HG03066 (cell line): ENCODE measurements around the gene SLC16A2.
A peak's percentile ranks its signal among the peaks of the same experiment; 100 is the strongest.

Source experiments
- ATAC-seq: cut with Tn5 transposase; IDR thresholded peaks from one replicate; pipeline ENCODE4 v1.9.1; 2021; ENCODE audit warnings: low read depth; ENCODE audit not compliant: unreplicated experiment

Gene SLC16A2

GRCh38 chrX:74421036-74421739 lies at the start of gene SLC16A2:
Gene SLC16A2 (plus strand): TSS chrX:74421493. CDS start chrX:74421638, 145 bp downstream.
- peak; percentile 70 for ATAC-seq

GRCh38 chrX:74372272-74372671 lies 49.0 kb upstream of the SLC16A2 start:
- ATAC-seq = no peak

- no peak for ATAC-seq
Observed at GRCh38 chrX:74377282-74377681, 44.0 kb upstream of the SLC16A2 start.

- no peak for ATAC-seq
Observed at GRCh38 chrX:74382613-74383012, 38.7 kb upstream of the SLC16A2 start.

- ATAC-seq = no peak
Observed at GRCh38 chrX:74383611-74384010, 37.7 kb upstream of the SLC16A2 start.

- ATAC-seq = no peak
Observed at GRCh38 chrX:74389016-74389722, 32.1 kb upstream of the SLC16A2 start.

GRCh38 chrX:74395556-74395955 lies 25.7 kb upstream of the SLC16A2 start:
- ATAC-seq = no peak

GRCh38 chrX:74405973-74406489 lies 15.3 kb upstream of the SLC16A2 start:
- no peak for ATAC-seq

GRCh38 chrX:74408304-74408703 lies 13.0 kb upstream of the SLC16A2 start:
- no peak for ATAC-seq

- no peak for ATAC-seq
Observed at GRCh38 chrX:74419864-74420195, 1.5 kb upstream of the SLC16A2 start.

- ATAC-seq = no peak
Observed at GRCh38 chrX:74420196-74421035, 877 bp upstream of the SLC16A2 start.

- ATAC-seq = no peak
Observed at GRCh38 chrX:74421740-74422352, 553 bp downstream of the SLC16A2 start.

- ATAC-seq = no peak
Observed at GRCh38 chrX:74422576-74423288, 1.4 kb downstream of the SLC16A2 start.

GRCh38 chrX:74423289-74423998 lies 2.2 kb downstream of the SLC16A2 start:
- no peak for ATAC-seq

- no peak for ATAC-seq
Observed at GRCh38 chrX:74426071-74426470, 4.8 kb downstream of the SLC16A2 start.

GRCh38 chrX:74426615-74427014 lies 5.3 kb downstream of the SLC16A2 start:
- ATAC-seq = no peak

GRCh38 chrX:74431797-74432196 lies 10.5 kb downstream of the SLC16A2 start:
- no peak for ATAC-seq

GRCh38 chrX:74434336-74434735 lies 13.0 kb downstream of the SLC16A2 start:
- ATAC-seq = no peak

GRCh38 chrX:74437530-74437929 lies 16.2 kb downstream of the SLC16A2 start:
- ATAC-seq = no peak
